ENCODE measurements around the gene ZNF367. TPM values are rescaled to one million over a fixed set of nuclear protein-coding genes. Genes with fewer than 3 reads are reported as not detected.

Gene ZNF367
- total and polyA plus RNA-seq, 2 donors (not counting 1 experiment from before 2014, with no cell fraction given): 0.66 to 2.2 TPM

DNA sequence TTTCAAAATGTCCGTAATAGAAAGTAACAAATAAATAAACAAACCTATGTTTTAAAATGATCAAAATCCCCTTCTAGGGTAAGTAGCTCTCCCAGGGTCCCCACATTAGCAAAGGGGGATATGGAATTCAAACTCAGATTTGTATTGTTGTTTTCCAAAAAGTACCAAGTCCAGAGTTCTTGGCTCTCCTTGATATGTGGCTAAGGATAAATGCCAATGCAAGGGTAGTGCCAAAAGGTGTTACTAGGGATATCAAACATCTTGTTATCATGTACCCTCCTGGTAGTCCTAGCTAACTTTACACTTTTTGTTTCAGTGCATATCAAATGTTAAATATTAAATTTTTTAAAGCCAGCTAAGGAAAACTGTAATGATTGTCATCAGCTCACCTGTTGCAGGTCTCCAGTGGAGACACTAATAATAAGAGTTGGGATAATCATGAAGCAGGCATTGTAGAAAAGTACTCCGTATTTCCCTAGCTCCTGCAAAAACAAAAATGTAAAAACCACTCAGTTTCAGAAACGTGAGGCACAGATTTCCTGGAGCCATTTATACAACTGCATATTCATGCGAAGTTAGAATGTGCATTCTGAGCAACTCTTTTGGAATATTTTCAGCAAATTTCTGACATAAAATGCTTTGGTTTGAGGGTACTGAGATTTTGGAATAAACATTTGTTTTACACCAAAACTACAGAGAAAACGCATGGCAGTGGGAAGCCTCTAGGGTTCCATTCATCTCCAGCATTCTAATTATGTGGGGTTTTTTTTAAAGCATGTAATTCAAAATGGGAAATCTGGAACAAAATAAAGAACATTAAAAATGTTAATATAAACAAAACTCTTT lies 74.4 kb downstream of the ZNF367 start:
- peak overlapping the region; percentile 37 for H3K27ac ChIP-seq (ENCODE audit: insufficient read depth, low read length)
- peak overlapping the region in 1 of 4 experiments; percentile 18 for H3K4me3 ChIP-seq (replicated peaks in 1 of 4; ENCODE audit: control extremely low read depth in 1 of 4, insufficient read depth in 1 of 4, low read depth in 3 of 4, low read length in 4 of 4)
- no peak overlapping the region for H3K9ac ChIP-seq (ENCODE audit: insufficient read depth, low read length)
- H3K36me3 ChIP-seq (ENCODE audit: control insufficient read depth, insufficient read depth, low read length): peaks cover 2% of the 10 kb centered on the region
- H3K9me3 ChIP-seq (ENCODE audit: control insufficient read depth, insufficient read depth, low read depth, low read length): no peaks in the 10 kb centered on the region
- H3K27me3 ChIP-seq (ENCODE audit: control insufficient read depth, insufficient read depth, low read length): no peaks in the 10 kb centered on the region
- H3K4me1 ChIP-seq (ENCODE audit: control insufficient read depth, extremely low read depth, insufficient read depth, low read length): peaks cover 16% of the 10 kb centered on the region
- no peaks in the 10 kb centered on the region for H4K20me1 ChIP-seq (ENCODE audit: control insufficient read depth, extremely low read depth, insufficient read depth, low read length)
- peak overlapping the region; percentile 58 for H3K4me2 ChIP-seq (ENCODE audit: extremely low read depth, insufficient read depth, low read length)
- H3K79me2 ChIP-seq (ENCODE audit: control insufficient read depth, insufficient read depth, low read length): no peaks in the 10 kb centered on the region
- no peak for DNase-seq (ENCODE audit: low read depth in 2 of 2)
- H2AFZ ChIP-seq (ENCODE audit: low read length): no peak overlapping the region
- TF ChIP-seq, protein P1, sequence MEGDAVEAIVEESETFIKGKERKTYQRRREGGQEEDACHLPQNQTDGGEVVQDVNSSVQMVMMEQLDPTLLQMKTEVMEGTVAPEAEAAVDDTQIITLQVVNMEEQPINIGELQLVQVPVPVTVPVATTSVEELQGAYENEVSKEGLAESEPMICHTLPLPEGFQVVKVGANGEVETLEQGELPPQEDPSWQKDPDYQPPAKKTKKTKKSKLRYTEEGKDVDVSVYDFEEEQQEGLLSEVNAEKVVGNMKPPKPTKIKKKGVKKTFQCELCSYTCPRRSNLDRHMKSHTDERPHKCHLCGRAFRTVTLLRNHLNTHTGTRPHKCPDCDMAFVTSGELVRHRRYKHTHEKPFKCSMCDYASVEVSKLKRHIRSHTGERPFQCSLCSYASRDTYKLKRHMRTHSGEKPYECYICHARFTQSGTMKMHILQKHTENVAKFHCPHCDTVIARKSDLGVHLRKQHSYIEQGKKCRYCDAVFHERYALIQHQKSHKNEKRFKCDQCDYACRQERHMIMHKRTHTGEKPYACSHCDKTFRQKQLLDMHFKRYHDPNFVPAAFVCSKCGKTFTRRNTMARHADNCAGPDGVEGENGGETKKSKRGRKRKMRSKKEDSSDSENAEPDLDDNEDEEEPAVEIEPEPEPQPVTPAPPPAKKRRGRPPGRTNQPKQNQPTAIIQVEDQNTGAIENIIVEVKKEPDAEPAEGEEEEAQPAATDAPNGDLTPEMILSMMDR (conservative IDR thresholded peaks at IDR 0.05 in 1 of 2, IDR thresholded peaks at IDR 0.05 in 1 of 2; ENCODE audit: low read depth in 1 of 2, low read length in 2 of 2): no peak
- no peak for TF ChIP-seq EZH2 (IDR thresholded peaks at IDR 0.05; ENCODE audit: low read length, missing control alignments)

DNA sequence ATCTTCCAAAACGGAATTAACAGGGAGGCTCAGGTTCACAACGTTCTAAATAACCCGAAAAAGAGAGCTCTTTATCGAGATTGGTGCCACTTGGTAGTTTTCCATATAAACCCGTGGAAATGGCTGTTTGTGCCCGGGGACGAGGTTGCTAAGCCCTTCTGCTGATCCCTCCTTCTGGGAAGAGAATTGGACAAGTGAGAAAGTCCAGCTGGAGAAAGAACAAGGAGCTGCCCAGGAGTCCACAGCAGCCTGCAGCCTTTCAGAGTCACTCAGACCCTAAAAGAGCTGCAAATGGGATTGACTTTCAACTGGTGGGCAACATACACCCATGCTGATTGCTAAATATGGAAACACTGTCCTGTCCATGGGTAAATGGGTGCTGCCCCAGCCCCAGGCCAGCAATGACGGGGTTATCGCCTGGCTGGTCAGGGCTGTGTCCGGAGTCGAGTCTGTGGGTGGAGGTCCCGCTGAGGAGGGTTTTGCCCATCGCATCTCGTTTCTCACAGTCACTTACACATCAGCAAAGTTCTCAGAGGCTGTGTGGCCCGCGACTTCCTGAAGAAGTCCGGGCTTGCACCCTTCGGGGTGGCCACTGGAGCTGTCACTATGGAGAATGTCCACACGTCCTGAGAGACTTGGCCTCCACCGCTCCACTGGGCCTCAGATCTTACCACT lies 75.5 kb downstream of the ZNF367 start:
- Histone ChIP-seq H3K79me2 (ENCODE audit: control insufficient read depth, insufficient read depth, low read length) (no peaks in the 10 kb centered on the region), H3K4me2 (ENCODE audit: extremely low read depth, insufficient read depth, low read length) (no peak overlapping the region), H3K27ac (ENCODE audit: insufficient read depth, low read length) (no peak overlapping the region), H3K9me3 (ENCODE audit: control insufficient read depth, insufficient read depth, low read depth, low read length) (no peaks in the 10 kb centered on the region), H4K20me1 (ENCODE audit: control insufficient read depth, extremely low read depth, insufficient read depth, low read length) (no peaks in the 10 kb centered on the region), H3K4me1 (ENCODE audit: control insufficient read depth, extremely low read depth, insufficient read depth, low read length) (peaks cover 16% of the 10 kb centered on the region), H3K4me3 (replicated peaks in 1 of 4; ENCODE audit: control extremely low read depth in 1 of 4, insufficient read depth in 1 of 4, low read depth in 3 of 4, low read length in 4 of 4) (no peak overlapping the region), H2AFZ (ENCODE audit: low read length) (no peak overlapping the region), H3K27me3 (ENCODE audit: control insufficient read depth, insufficient read depth, low read length) (no peaks in the 10 kb centered on the region), H3K9ac (ENCODE audit: insufficient read depth, low read length) (no peak overlapping the region), H3K36me3 (ENCODE audit: control insufficient read depth, insufficient read depth, low read length) (no peaks in the 10 kb centered on the region)
- TF ChIP-seq, protein P1 (conservative IDR thresholded peaks at IDR 0.05 in 1 of 2, IDR thresholded peaks at IDR 0.05 in 1 of 2; ENCODE audit: low read depth in 1 of 2, low read length in 2 of 2): no peak
- TF ChIP-seq EZH2 (IDR thresholded peaks at IDR 0.05; ENCODE audit: low read length, missing control alignments): no peak
- DNase-seq (ENCODE audit: low read depth in 2 of 2): peak in 1 of 2 donors; percentile 72

DNA sequence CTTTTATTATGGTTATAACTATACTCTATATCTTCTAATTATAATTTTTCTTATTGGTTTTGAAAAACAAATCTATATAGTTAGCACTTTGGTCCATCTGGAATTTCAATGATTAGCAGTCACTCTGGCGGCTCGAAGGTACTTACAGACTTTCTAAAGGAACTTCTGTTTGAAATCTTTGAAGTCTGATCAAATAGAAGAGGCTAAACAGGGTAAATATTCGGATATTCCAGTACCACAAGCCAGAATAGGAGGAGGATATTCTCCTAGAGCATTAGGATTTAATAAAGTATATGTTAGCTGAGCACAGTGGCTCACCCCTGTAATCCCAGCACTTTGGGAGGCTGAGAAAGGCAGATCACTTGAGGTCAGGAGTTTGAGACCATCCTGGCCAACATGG lies 77.5 kb downstream of the ZNF367 start:
- Histone ChIP-seq H4K20me1 (ENCODE audit: control insufficient read depth, extremely low read depth, insufficient read depth, low read length) (no peaks in the 10 kb centered on the region), H3K36me3 (ENCODE audit: control insufficient read depth, insufficient read depth, low read length) (no peaks in the 10 kb centered on the region), H3K27ac (ENCODE audit: insufficient read depth, low read length) (no peak overlapping the region), H3K79me2 (ENCODE audit: control insufficient read depth, insufficient read depth, low read length) (no peaks in the 10 kb centered on the region), H3K4me1 (ENCODE audit: control insufficient read depth, extremely low read depth, insufficient read depth, low read length) (peaks cover 16% of the 10 kb centered on the region), H3K27me3 (ENCODE audit: control insufficient read depth, insufficient read depth, low read length) (no peaks in the 10 kb centered on the region), H3K9ac (ENCODE audit: insufficient read depth, low read length) (no peak overlapping the region), H3K4me2 (ENCODE audit: extremely low read depth, insufficient read depth, low read length) (no peak overlapping the region), H3K4me3 (replicated peaks in 1 of 4; ENCODE audit: control extremely low read depth in 1 of 4, insufficient read depth in 1 of 4, low read depth in 3 of 4, low read length in 4 of 4) (no peak overlapping the region), H2AFZ (ENCODE audit: low read length) (no peak overlapping the region), H3K9me3 (ENCODE audit: control insufficient read depth, insufficient read depth, low read depth, low read length) (no peaks in the 10 kb centered on the region)
- DNase-seq (ENCODE audit: low read depth in 2 of 2): no peak
- TF ChIP-seq, protein P1 (conservative IDR thresholded peaks at IDR 0.05 in 1 of 2, IDR thresholded peaks at IDR 0.05 in 1 of 2; ENCODE audit: low read depth in 1 of 2, low read length in 2 of 2): no peak
- TF ChIP-seq EZH2 (IDR thresholded peaks at IDR 0.05; ENCODE audit: low read length, missing control alignments): no peak
